Measurements from ENCODE around the gene C16orf95.
A peak's percentile ranks its signal among the peaks of the same experiment; 100 is the strongest.

Gene C16orf95, protein sequence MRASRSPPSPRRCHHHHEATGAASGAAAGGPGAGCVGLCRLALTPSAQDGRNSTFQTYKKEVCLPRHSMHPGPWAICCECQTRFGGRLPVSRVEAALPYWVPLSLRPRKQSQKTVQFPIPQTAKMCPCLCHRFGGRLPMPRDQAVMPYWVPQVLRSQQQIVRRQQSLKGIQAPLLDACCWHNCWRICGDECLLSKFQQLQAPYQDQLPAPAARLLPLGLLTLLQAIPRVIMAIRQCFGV

DNA sequence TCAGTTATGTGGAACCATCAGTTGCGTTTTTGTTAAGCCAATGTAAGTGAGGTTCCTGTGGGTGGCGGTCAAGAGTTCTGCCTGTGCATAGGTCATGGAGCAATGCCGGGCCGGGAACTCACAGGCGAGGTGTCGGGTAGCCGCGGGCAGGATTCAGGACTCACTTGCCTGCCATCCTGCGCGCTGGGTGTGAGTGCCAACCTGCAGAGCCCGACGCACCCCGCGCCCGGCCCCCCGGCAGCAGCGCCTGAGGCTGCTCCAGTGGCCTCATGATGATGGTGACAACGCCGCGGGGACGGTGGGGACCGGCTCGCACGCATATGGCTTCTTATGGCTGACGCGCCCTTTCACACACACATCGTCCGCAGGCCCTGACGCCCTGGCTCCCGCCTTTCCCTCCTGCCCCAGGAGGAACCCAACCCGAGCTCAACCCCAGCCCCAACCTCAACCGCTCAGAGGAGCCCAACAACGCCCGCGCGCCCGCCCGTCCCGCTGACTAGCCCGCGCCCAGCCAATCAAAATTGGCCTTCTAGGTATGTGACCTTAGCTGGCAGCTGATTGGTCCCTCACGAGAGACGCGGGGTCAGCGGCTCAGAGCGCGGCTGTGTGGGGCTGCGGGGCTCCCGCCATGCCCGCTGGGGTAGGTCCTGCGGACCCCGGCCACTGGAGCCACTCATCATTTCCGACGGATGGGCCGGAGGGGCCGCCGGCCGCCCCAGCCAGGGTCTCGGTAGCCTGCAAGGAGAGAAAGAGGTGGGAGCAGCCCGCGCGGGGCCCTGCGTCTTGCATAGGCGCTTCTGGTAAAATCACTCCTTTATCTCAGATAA lies at the start of gene C16orf95:
TSS of gene C16orf95 (minus strand) at position 470 of the 827 bp plus-strand sequence. CDS start at position 320, 150 bp downstream.
- no peak for TF ChIP-seq GATA2 (IDR thresholded peaks at IDR 0.05; ENCODE audit: low read depth, low read length)
- no peak for TF ChIP-seq GATA3 (IDR thresholded peaks at IDR 0.05; ENCODE audit: low read depth, low read length)

DNA sequence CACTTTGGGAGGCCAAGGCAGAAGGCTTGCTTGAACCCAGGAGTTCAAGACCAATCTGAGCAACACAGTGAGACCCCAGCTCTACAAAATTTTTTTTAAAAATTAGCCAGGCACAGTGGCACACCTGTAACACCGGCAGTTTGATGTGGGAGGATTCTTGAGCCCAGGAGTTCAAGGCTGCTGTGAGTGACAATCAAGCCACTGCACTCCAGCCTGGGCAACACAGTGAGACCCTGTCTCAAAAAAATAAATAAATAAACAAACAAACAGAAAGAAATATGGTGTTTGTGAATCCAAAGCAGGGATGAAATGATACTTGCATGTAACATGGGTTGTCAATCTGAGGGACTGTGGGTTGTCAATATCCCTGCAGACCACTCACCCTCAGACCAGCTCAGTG lies 49.7 kb upstream of the C16orf95 start:
- TF ChIP-seq GATA2 (IDR thresholded peaks at IDR 0.05; ENCODE audit: low read depth, low read length) (no peak), GATA3 (IDR thresholded peaks at IDR 0.05; ENCODE audit: low read depth, low read length) (no peak)

DNA sequence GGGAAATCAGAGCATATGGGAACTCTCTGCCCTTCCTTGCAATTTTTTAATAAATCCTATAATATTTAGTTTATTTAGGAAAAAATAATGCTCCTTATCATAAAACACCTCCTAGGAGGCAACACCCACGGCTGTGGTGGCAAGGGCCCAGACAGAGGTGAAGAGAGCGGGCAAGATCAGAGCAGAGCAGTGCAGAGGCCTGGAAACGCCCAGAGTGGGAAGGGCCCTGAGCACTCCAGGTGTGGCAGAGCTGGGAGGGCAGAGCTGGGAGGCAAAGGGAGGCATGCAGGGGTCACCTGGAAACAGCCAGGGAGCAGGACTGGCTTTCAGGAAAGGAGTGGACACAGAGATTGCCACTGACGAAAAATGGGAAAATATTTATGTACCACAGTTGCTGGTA lies 49.1 kb upstream of the C16orf95 start:
- TF ChIP-seq GATA2 (IDR thresholded peaks at IDR 0.05; ENCODE audit: low read depth, low read length) (no peak), GATA3 (IDR thresholded peaks at IDR 0.05; ENCODE audit: low read depth, low read length) (no peak)

DNA sequence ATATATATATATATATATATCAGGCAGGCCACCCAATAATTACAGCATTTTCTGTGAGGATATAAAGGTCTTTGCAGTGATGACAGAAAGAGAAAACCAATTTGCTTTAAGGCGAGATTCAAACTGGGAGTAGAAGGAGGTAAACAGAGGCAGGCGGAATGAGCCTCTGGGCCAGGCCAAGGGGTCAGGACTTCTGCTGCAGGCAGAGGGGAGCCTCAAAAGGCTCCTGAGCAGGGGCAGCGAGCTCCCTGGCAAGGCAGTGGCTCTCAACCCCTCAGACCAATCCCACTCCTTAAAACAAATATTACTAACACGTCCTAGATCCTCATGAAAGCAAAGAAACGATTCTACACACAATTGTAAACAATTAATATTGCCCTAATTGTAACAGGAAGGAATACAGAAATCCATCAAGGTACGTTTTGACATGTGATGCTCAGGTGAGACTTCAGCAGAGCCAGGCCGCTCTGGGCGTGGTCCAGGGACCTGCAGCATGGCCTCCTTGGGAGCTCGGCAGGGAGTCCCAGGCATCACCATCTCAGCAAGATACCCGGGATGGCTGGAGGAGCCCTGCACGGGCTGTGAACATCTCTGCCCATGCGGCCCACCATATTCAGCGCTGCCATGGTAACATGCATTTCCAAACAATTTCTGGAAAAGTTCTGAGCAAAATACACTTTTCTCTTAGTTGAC lies 48.0 kb upstream of the C16orf95 start:
- TF ChIP-seq GATA3 (IDR thresholded peaks at IDR 0.05; ENCODE audit: low read depth, low read length) (no peak), GATA2 (IDR thresholded peaks at IDR 0.05; ENCODE audit: low read depth, low read length) (no peak)

DNA sequence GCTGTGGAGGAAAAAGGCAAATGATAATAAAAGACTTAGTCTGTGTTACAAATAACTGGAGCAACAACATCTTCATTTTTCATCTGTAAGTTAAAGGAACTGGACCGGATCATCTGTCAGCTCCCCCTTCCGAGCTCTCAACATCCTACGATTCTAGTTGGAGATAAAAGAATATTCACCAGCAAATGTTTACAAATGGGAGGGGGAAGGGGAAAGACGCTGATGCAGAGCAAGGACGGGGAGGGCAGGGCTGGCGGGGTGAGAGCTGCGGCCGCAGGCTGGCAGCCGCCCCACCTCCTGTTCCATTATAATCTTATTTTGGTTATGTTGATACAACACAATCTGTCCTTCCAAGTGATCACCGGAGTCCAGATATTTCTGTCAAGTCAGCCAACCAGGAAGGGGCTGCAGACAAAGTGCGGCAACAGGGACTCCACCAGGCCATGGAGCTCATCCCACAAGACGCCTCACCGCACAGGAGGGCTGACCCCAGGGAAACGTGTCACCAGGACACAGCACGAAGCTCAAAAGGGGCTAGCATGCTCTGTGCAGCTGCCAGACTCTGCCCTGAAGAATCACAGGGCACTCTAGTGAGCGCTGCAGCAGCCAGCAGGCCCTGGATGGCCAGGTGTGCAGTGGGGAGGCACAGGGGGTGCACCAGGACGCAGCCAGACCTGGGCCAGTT lies 46.7 kb upstream of the C16orf95 start:
- TF ChIP-seq GATA2 (IDR thresholded peaks at IDR 0.05; ENCODE audit: low read depth, low read length) (peak; percentile 70), GATA3 (IDR thresholded peaks at IDR 0.05; ENCODE audit: low read depth, low read length) (no peak; the same call in 1 of the 2 replicates)

DNA sequence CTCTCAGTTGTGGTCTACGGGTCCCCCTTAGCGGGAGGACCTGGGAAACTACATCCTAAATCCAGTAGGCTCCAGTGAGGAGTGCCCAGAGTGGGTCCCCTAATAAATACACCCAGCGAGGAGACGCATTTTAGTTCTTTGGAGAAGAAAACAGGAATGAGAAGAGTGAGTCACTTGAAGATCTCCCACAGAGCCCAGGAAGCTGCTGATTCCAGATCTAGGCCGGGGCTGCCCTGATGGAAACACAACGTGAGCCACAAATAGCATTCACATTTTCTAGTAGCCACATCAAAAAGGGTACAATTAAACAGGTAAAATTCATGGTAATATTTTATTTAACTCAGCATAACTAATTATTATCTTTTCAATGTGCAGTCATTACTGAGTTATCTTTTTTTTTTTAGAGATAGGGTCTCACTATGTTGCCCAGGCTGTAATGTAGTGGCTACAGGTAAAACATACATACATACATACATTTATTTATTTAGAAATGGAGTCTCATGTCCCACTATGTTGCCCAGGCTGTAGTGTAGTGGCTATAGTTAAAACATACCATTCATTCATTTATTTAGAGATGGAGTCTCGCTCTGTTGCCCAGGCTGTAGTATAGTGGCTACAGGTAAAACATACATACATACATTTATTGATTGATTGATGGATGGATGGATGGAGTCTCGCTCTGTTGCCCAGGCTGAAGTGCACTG lies 44.9 kb upstream of the C16orf95 start:
- TF ChIP-seq GATA2 (IDR thresholded peaks at IDR 0.05; ENCODE audit: low read depth, low read length) (no peak), GATA3 (IDR thresholded peaks at IDR 0.05; ENCODE audit: low read depth, low read length) (no peak)

DNA sequence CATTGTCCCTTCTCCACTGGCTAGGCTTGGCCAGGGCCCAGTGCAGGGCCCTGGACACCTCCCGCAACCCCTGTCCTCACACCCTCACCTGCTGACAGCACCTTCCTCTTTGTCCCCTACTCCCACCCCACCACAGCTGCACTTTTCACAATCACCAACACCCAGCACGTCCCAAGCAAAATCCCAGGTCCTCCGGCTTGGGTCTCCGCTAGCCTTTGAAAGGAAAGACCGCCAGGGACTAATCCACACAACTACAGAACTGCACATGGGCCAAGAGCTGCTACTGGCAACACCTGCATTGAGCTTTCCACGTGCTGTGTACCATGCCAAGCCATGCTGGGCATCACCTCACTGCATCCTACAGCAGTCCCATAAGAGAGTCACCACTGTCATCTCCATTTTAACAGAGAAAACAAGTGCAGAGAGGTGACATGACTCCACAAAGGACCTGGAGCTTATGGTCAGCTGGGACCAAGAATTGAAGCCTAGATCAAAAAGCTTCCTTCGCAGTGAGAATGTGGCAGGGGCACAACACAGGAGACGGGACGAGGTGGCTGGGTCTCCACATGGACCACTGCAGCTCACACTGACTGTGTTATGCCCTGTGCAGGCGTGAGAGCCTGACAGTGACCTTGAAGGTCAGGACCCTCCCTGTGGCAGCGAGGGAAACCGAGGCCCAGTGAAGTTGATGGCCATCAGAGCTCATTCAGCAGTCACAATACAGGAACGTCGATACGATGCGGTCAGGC lies 43.8 kb upstream of the C16orf95 start:
- TF ChIP-seq GATA2 (IDR thresholded peaks at IDR 0.05; ENCODE audit: low read depth, low read length) (no peak), GATA3 (IDR thresholded peaks at IDR 0.05; ENCODE audit: low read depth, low read length) (no peak)

DNA sequence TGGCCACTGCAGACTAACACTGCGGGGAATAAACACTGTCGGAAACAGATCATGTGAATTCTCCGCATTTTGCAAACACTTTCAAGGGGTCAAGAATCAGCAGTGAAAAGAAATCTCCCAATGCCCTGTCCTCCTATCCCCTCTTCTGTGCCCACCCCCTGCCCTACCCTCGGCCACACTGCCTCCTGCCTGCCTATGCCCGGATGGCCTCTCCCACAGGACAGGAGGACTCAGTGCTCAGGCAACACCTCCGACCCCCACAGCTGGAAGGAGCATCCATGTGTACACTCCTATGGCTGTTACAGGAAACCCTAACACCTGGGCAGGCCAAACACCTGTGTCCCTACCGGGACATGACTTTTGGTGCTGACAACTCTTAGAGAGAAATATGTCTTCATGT lies 41.9 kb upstream of the C16orf95 start:
- TF ChIP-seq GATA3 (IDR thresholded peaks at IDR 0.05; ENCODE audit: low read depth, low read length): no peak

DNA sequence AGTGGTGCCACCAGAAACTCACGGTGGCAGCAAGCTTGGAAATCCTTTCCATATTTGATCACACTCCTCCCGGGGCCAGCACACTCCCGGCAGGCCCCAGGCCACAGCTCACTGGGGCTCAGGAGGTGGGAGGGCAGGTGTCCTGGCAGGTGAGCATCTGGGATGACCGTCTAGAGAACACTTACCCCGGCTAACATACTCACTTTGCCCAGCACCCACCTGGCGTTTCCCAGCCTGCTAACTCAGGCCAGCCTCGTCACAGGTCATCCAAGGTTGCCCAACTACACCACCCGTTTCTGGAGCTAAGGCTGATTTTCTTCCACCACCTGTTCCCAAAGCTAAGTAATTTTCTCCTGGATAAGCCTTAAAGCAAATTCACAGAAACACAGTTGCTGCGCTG lies 41.5 kb upstream of the C16orf95 start:
- TF ChIP-seq GATA2 (IDR thresholded peaks at IDR 0.05; ENCODE audit: low read depth, low read length) (no peak), GATA3 (IDR thresholded peaks at IDR 0.05; ENCODE audit: low read depth, low read length) (no peak)

DNA sequence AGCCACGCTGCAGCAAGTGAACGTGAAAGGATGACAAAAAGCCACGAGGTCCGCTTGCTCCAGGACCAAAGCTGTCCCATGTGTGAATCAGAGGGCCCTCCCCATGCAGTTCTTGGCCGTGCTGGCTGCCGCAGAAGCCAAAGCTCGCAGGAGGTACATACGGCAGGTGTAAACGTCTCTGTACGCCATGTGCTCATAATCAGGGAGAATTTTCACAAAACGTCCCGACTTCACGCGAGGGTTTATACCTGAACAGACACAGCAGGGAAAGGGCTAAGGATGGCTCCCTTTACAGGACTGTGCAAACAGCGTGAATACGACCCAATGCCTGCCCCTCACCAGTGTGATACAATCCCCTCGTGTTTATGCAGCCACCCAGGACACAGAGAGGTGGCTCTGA lies 41.1 kb upstream of the C16orf95 start:
- no peak for TF ChIP-seq GATA3 (IDR thresholded peaks at IDR 0.05; ENCODE audit: low read depth, low read length)
- TF ChIP-seq GATA2 (IDR thresholded peaks at IDR 0.05; ENCODE audit: low read depth, low read length): no peak

DNA sequence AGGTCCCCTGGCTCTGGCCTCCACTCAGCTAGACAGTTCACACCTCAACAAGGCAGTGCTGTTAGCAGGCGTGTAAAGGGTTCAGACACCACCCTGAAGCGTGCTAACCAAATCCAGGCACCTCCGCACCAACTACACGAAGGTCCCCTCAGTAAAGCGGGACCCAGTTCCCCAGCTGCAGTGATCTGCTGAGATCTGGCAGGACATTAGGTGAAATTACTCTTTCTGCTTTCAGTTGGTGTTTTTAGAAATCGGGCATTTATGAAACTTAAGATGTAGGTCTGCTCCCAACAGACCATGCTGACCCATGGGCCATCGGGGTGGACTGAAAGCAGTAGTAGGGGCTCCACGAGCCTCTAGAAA lies 39.3 kb upstream of the C16orf95 start:
- TF ChIP-seq GATA2 (IDR thresholded peaks at IDR 0.05; ENCODE audit: low read depth, low read length) (no peak), GATA3 (IDR thresholded peaks at IDR 0.05; ENCODE audit: low read depth, low read length) (no peak)

DNA sequence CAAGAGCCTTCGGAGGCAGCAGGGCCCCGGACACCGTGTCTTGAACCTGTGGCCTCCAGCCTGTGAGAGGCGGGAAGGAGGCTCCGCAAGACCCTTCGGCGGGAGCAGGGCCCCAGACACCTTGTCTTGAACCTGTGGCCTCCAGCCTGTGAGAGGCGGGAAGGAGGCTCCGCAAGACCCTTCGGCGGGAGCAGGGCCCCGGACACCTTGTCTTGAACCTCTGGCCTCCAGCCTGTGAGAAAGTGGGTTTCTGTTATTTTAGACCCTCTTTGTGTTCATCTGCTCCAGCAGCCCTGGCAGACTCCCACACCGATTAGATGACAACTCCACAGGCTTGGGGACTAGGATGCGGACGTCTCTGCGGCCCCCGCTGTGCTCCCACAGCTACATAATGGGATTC lies 36.4 kb upstream of the C16orf95 start:
- TF ChIP-seq GATA2 (IDR thresholded peaks at IDR 0.05; ENCODE audit: low read depth, low read length) (no peak), GATA3 (IDR thresholded peaks at IDR 0.05; ENCODE audit: low read depth, low read length) (no peak)

DNA sequence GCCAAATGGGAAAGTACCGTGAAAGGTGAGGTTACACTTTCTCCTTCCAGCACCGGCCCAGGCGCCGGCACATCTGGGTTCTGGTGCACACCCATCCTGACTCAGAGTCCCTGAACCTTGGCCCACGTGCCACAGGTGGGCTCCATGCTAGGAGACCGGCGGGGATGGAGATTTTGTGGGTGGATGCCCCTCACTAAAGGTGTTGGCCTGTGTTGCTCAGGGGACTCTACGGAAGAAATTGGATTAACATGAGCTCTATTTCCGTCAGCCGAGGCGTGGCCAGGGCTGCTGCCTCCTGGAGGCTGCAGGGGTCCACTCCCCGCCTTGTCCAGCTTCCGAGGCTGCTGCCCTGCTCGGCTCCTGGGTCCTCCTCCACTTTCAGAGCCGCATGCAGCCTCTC lies 35.6 kb upstream of the C16orf95 start:
- no peak for TF ChIP-seq GATA2 (IDR thresholded peaks at IDR 0.05; ENCODE audit: low read depth, low read length)
